Heart left ventricle (tissue), 16 donors: ENCODE data around the gene KRT10. TPM values are rescaled to one million over a fixed set of nuclear protein-coding genes. Genes with fewer than 3 reads are reported as not detected.

Experiments
- ATAC-seq, 4 donors: fragments of 200-7000 bp; cut with Tn5 transposase; one replicate each; pipeline ENCODE4 v1.9.1; 2020 to 2022; ENCODE audit warnings: moderate library complexity in 4 of 4, mild to moderate bottlenecking in 3 of 4, moderate number of reproducible peaks in 1 of 4
- DNase-seq, 5 donors: peaks; one replicate each; pipeline ENCODE4 v3.0.0-alpha.2; 2020
- H3K27ac ChIP-seq, 12 donors: fragments of 200-600 bp; sonication (generic) in 4 of 12; one replicate each; pipeline versions ENCODE4 v1.5.0 to v1.8.0; 2016 to 2022; ENCODE audit warnings: mild to moderate bottlenecking in 2 of 12
- H3K27me3 ChIP-seq, 9 donors: fragments of 200-600 bp; sonication (generic) in 2 of 9; one replicate each; pipeline versions ENCODE4 v1.5.1 to v1.8.0; 2016 to 2022; ENCODE audit warnings: mild to moderate bottlenecking in 3 of 9
- H3K36me3 ChIP-seq, 9 donors: fragments of 200-600 bp; sonication (generic) in 2 of 9; one replicate each; pipeline versions ENCODE4 v1.5.0 to v1.8.0; 2018 to 2022; ENCODE audit warnings: mild to moderate bottlenecking in 2 of 9
- H3K4me1 ChIP-seq, 12 donors: fragments of 200-600 bp; sonication (generic) in 4 of 12; one replicate each; pipeline versions ENCODE4 v1.5.0 to v1.8.0; 2016 to 2022; ENCODE audit warnings: mild to moderate bottlenecking in 3 of 12
- H3K4me3 ChIP-seq, 12 donors: fragments of 200-600 bp; sonication (generic) in 4 of 12; one replicate each; pipeline versions ENCODE4 v1.5.0 to v1.8.0; 2017 to 2022; ENCODE audit warnings: mild to moderate bottlenecking in 9 of 12, moderate library complexity in 4 of 12
- H3K9me3 ChIP-seq, 12 donors: fragments of 200-600 bp; sonication (generic) in 4 of 12; one replicate each; pipeline versions ENCODE4 v1.5.0 to v1.8.0; 2016 to 2022; ENCODE audit warnings: mild to moderate bottlenecking in 1 of 12
- POLR2A ChIP-seq, 2 donors: fragments of 450-650 bp; IDR thresholded peaks; one replicate each; pipeline ENCODE4 v1.6.1; 2017; ENCODE audit warnings: antibody characterized with exemption in 2 of 2, mild to moderate bottlenecking in 2 of 2, moderate library complexity in 2 of 2
- WGBS, 4 donors: extraction: QIAGEN DNeasy Blood & Tissue Kit in 2 of 4; methylation state at CpG; one replicate each; pipeline versions ENCODE4 v1.1.5 to v1.1.7; 2013 to 2018; 5-methylcytosine and 5-hydroxymethylcytosine counted together
- intact Hi-C, 10 donors: fragments of 100-400 bp; cut with DNase I; formaldehyde crosslinking; loops; one replicate each; pipeline versions ENCODE4 v1.11.1 to v1.14.2; 2022
- polyA plus RNA-seq, 2 donors: library from polyadenylated mRNA; stranded (reverse); fragments of 200-250 nt; gene quantifications; one replicate each; pipeline ENCODE4 v1.2.3, GENCODE V29; 2013
- total RNA-seq, 9 donors: library from RNA; depleted of rRNA in 2 of 9; stranded (reverse); fragments of >200 nt in 2 of 9; fragmentation: NEBNext Ultra II Directional in 3 of 9; extraction: Animal tissue kit (Norgen Biotek cat#: 25700) in 3 of 9; gene quantifications; one replicate each; pipeline versions ENCODE4 v1.1.0 to v1.2.4, GENCODE V29; 2016 to 2023
- TF ChIP-seq, protein P1 (sequence below), 12 donors: fragments of 200-600 bp; sonication (generic) in 4 of 12; IDR thresholded peaks; one replicate each; pipeline versions ENCODE4 v1.5.0 to v1.8.0; 2018 to 2022; ENCODE audit warnings: antibody characterized with exemption in 12 of 12, mild to moderate bottlenecking in 5 of 12
- donor health status: ischemic (EF 13 %, LVEDD 7.1; RV severe dilation, severe dysfunction).
- donor health status: healthy with polysubstance abuse.
- donor health status: DM: no; HTN: yes; CAD: no.
- donor health status: DM: no; HTN: no; CAD: no.
- donor health status: ischemic (EF 25% LVEDD 6.9; RV normal size, moderate dysfunction).
- donor health status: ischemic (EF 25% LVEDD 5.7; RV mildly dilated, moderate dysfunction).
- donor health status: healthy.
- donor health status: DM: yes; HTN: yes; CAD: no.
- donor health status: ischemic (EF 35%, LVEDD 5.7; RV mildly dilated, moderate dysfunction).
- donor health status: nonischemic (EF 11% LVEDD 7.7; RV severe dilation, severe dysfunction).
- donor health status: DM: yes; HTN: yes; CAD: no.
- donor health status: PGD.
- donor health status: ischemic (EF 29% LVEDD 5.4; RV normal size, mild dysfunction).
- donor health status: nonischemic (EF 23%, LVEDD 6.1; RV moderate dilation, normal function).

KRT10 gene
- total and polyA plus RNA-seq, 11 donors = 17.6 to 81.9 (median 50.1) TPM

DNA sequence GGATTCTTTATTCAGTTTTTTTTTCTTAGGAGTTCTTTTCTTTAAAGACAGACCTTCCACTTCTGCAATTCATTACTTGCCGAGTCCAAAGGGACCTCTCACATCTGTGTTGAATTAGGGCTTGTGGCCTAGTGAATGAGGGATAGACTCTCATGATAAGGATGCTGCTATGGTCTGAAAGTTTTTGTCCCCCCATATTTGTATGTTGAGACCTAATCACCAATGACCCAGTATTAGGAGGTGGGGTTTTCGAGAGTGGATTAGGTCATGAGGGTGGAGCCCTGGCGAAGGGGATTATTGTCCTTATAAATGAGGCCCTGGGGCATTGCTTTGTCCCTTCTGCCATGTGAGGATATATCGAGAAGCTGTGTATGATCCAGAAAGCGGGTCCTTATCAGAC is 35.1 kb upstream of the KRT10 start:
- peaks cover 0 to 11% (median 2%) of the 10 kb centered on the region in 12 donors for H3K4me1 ChIP-seq
- no peaks in the 10 kb centered on the region for H3K36me3 ChIP-seq
- TF ChIP-seq POLR2A (IDR thresholded peaks at IDR 0.05) = no peak
- TF ChIP-seq, protein P1, sequence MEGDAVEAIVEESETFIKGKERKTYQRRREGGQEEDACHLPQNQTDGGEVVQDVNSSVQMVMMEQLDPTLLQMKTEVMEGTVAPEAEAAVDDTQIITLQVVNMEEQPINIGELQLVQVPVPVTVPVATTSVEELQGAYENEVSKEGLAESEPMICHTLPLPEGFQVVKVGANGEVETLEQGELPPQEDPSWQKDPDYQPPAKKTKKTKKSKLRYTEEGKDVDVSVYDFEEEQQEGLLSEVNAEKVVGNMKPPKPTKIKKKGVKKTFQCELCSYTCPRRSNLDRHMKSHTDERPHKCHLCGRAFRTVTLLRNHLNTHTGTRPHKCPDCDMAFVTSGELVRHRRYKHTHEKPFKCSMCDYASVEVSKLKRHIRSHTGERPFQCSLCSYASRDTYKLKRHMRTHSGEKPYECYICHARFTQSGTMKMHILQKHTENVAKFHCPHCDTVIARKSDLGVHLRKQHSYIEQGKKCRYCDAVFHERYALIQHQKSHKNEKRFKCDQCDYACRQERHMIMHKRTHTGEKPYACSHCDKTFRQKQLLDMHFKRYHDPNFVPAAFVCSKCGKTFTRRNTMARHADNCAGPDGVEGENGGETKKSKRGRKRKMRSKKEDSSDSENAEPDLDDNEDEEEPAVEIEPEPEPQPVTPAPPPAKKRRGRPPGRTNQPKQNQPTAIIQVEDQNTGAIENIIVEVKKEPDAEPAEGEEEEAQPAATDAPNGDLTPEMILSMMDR (IDR thresholded peaks at IDR 0.05) = no peak
- DNase-seq (no peak), ATAC-seq (peak in 2 of 4 donors; percentile 7 to 54)
- H3K27ac ChIP-seq = peak overlapping the region in 2 of 12 donors; percentile 1 to 19
- no peaks in the 10 kb centered on the region for H3K9me3 ChIP-seq
- intact Hi-C loops = loop anchor here in 6 of 10 donors (1.0 to 10.0 kb wide), 10 partner anchors 49 to 810 kb away; no protein-coding TSS in a partner anchor
- no peak overlapping the region for H3K4me3 ChIP-seq
- 53 to 67% (median 60%) methylated on average over 5 of the region's 5 CpGs for WGBS, 4 donors
- H3K27me3 ChIP-seq = peaks cover 0 to 4% (median 0%) of the 10 kb centered on the region in 9 donors

DNA sequence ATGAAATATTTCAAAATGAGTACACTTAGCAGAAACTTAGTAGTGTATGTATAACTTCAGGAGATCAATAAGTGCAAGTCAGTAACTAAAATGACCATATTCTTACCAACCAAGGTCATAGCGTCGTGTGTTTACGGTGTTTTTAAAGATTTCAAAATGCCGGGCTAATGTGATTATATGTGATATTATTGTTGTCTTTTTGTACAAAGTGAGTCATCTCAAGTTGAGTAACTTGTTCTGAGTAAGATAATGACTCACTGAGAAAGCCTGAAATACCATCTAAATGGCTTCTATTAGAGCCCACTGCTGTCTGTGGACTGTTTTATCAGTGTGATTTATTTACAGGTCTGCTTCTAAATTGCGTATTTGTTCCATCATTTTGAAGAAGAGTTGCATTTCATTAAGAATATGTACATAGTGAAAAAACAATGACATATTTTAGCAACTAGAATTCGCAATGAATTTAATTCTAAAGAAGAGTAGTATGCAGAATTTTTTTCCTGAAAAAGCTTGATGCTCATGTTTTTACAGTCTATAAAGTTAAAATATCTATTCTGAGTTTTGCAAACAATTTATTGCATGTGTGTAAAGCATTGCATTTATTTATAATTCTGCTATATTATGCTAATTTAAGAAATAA is 31.9 kb upstream of the KRT10 start:
- intact Hi-C loops = loop anchor here in 2 of 10 donors (10.0 kb wide), 2 partner anchors 49 to 691 kb away; no protein-coding TSS in a partner anchor
- DNase-seq = no peak
- H3K27me3 ChIP-seq = peaks cover 0 to 10% (median 0%) of the 10 kb centered on the region in 9 donors
- no peaks in the 10 kb centered on the region for H3K36me3 ChIP-seq
- no peaks in the 10 kb centered on the region for H3K9me3 ChIP-seq
- no peak for ATAC-seq
- WGBS, 4 donors = 65 to 89% (median 74%) methylated on average over 6 of the region's 6 CpGs
- no peak overlapping the region for H3K27ac ChIP-seq
- H3K4me3 ChIP-seq = no peak overlapping the region
- peaks cover 0 to 11% (median 2%) of the 10 kb centered on the region in 12 donors for H3K4me1 ChIP-seq
- TF ChIP-seq, protein P1 (IDR thresholded peaks at IDR 0.05) = no peak
- no peak for TF ChIP-seq POLR2A (IDR thresholded peaks at IDR 0.05)

DNA sequence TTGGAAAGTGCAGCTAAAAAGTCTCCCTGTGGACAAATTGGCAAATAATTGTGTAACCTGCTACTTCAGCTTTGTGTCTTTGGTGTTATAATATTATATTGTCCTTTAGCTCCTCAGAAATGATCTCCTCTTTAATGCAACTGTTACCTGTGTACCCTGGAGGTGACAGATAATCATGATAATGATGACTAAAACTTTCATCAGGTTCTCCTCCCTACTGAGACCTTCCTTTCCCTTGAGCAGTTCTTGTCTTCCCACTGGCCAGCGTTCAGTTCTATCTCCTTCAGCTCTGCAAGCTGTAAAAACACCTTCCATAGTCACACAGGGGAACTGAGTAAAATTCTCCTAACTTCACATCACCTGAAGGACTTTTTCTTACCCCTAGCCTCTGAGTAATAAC is 29.9 kb upstream of the KRT10 start:
- 42 to 64% (median 57%) methylated on average over 1 of the region's 1 CpG for WGBS, 4 donors
- H3K4me1 ChIP-seq = peaks cover 0 to 8% (median 0%) of the 10 kb centered on the region in 12 donors
- no peaks in the 10 kb centered on the region for H3K36me3 ChIP-seq
- H3K27ac ChIP-seq = no peak overlapping the region
- no peak for DNase-seq
- peaks cover 0 to 14% (median 0%) of the 10 kb centered on the region in 9 donors for H3K27me3 ChIP-seq
- TF ChIP-seq POLR2A (IDR thresholded peaks at IDR 0.05) = no peak
- TF ChIP-seq, protein P1 (IDR thresholded peaks at IDR 0.05) = no peak
- no peak for ATAC-seq
- no peaks in the 10 kb centered on the region for H3K9me3 ChIP-seq
- H3K4me3 ChIP-seq = no peak overlapping the region
- intact Hi-C loops = loop anchor here in 2 of 10 donors (10.0 kb wide), 2 partner anchors 48 to 692 kb away; no protein-coding TSS in a partner anchor

DNA sequence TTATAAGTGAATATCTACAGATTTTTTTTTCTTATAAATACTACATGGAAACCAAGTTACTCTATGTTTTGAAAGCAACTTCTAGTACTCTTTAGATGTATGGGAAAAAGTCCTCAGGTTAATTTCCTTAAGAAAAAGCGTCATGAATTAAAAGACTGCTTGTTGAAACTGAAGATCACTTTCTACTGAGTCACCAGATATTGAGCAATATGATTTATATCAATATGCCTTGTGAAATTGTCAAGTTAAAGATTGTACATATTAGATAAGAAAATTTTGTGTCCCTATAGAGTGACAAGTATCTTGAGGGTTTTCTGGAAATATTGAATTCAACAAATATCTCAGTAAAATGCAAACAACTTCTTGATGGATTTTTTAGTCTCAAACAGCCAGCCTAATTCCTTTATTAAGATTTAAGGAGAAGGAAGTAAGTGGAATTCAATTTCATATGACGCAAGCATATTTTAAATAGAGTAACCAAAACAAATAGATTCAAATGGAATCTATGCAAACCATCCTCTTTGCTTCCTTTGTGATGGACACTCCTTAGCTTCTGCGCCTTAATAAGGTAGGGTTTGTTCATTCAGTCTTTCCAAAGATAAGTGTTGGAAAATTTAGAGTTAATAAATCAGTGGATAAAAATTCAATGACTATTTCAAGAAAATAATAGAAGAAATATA is 28.0 kb upstream of the KRT10 start:
- TF ChIP-seq, protein P1 (IDR thresholded peaks at IDR 0.05) = no peak
- no peak for TF ChIP-seq POLR2A (IDR thresholded peaks at IDR 0.05)
- H3K27ac ChIP-seq = no peak overlapping the region
- intact Hi-C loops = loop anchor here in 2 of 10 donors (10.0 kb wide), 2 partner anchors 46 to 694 kb away; no protein-coding TSS in a partner anchor
- H3K4me3 ChIP-seq = no peak overlapping the region
- H3K9me3 ChIP-seq = no peaks in the 10 kb centered on the region
- no peaks in the 10 kb centered on the region for H3K36me3 ChIP-seq
- no peak for DNase-seq
- no peak for ATAC-seq
- peaks cover 0 to 14% (median 0%) of the 10 kb centered on the region in 9 donors for H3K27me3 ChIP-seq
- WGBS, 4 donors = 95% methylated on average over 3 of the region's 3 CpGs
- H3K4me1 ChIP-seq = no peaks in the 10 kb centered on the region
